Dedifferentiated amniotic fluid mesenchymal stem cell (primary cell): ENCODE results near the gene ZFC3H1.

Source experiments
- DNase-seq: peaks from one replicate; pipeline ENCODE4 v3.0.0-alpha.2; 2016; ENCODE audit errors: extremely low spot score

Gene ZFC3H1

DNA sequence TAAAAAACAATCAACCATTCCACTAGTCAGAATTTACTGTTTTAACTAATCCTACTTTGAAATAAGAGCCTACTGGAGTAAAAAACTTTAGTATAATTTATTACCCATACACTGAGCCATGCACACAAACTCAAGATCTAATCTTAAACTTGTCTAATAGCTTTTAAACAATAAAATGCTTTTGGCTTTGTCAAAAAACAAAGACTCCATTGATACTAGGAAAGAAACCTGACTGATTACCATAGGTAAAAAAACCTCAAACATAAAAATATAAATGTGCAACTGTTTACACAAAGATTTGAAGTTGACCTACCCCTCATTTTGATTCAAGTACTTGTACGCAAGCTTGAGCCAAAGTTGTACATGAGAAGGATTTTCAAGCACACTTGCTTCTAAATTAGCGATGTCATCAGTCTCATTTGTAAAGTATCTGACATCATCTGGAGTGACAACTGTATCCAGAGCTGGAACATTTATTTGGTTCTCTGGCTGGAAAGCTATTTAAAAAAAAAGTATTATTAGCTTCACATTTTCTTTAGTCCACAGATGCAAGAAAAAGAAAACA is 36.1 kb downstream of the ZFC3H1 start:
- no peak for DNase-seq

GRCh38 chr12:71626768-71627167 is 36.9 kb downstream of the ZFC3H1 start:
- DNase-seq: no peak

DNA sequence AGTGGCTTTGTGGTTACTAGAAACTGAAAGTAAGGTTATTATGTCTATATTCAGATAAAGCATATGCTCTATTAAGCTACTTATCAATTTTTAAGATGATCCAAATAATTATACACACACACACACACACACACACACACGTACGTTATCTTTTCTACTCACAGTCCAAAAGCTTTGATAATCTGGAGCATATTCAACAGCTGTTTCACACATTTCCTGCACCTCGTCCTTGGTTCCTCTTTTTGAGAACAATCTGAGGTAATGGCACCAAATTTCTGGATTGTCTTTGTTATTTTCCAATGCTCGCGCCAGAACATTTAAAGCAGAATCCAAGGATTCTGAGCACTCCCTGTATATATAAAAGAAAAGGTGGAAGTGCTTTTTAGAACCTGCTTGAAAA is 37.5 kb downstream of the ZFC3H1 start:
- no peak for DNase-seq

- no peak for DNase-seq
These were observed 38.2 kb downstream of the ZFC3H1 start for GRCh38 chr12:71625476-71625875.

DNA sequence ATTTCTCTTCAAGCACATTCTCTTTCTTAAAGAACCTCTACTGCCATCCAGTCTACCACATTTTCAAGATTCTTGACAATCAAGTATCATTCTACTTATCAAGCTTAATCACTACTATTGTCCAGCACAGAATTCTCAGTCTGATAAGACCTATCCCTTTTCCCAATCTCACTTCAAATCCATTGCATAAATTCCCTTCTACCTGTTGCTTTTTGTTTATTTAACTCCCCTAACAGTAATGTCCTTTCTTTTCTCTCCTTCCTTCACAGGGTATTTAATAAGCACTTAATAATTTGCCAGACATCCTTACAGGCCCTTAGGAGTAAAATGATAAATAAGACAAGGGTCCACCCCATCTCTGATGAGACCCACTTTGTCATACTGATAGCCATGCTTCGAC is 41.7 kb downstream of the ZFC3H1 start:
- no peak for DNase-seq

DNA sequence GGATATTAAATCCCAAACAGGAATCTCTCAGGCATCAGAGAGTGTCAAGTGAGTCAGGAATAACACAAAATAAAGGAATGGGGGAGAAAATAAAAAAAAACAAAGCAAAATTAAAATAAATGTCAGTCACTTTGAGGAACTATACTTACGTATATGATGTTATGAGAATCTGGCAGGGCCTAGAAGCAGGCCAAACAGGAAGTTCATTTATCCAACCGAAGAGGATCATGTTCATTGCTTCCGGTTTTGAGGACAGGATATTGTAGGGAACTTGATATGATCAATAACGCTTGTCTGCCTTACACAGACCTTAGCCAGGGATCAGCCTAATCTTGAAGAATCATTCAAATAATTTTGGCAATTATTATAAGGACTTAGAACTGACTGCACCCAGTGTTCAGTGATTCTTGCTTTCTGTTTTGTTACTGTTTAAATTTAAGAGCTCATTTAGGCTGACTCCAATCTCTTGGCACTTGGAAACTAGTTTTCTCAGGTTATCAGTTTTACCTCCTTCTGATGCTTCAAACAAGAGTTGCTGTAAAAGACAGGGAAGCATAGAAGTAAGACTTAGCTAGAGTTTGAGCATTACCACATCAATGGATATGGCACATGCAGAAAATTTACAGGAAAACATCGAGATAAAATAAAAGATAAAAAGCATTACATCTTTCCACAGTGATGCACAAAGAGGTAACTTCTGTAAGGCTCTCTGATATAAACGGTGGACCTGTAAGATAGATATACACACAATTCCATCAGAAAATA is 53.4 kb downstream of the ZFC3H1 start:
- no peak for DNase-seq

DNA sequence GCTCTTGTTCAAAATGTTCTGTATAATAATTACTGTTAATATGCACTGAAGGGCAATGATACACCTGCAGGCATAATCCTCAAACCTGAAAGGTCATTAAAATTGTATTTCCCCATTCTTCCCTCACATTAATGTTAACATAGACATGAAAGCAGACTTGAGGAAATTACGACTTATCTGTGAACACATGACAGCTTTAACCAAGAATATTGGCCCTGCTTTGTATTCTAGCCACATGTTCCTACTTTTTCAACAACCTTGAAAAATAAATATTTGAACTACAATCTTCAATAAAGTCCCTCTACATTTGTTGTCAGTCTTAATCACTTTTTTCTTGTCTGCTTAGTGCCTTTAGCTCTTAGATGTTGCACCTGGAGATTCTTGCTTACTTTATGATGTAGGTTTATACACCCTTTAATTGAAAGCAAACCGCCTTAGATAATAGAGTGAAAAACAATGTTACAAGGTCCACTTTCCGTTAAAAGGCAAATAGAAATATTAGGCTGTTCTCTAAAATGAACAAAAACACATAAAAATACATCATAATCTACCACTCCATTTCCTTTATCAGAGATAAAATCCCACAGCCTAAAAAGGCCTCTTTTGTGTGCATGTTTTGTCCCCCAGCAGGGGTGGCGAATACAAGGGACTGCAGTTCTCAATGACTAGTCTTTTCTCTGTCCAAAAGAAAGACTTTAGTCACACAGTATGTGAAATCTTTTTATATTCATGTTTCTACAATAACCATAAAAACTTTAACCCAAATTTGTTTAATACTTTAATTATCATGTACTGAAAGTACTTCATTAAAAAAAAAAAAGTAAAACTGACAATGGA is 55.9 kb downstream of the ZFC3H1 start:
- no peak for DNase-seq

DNA sequence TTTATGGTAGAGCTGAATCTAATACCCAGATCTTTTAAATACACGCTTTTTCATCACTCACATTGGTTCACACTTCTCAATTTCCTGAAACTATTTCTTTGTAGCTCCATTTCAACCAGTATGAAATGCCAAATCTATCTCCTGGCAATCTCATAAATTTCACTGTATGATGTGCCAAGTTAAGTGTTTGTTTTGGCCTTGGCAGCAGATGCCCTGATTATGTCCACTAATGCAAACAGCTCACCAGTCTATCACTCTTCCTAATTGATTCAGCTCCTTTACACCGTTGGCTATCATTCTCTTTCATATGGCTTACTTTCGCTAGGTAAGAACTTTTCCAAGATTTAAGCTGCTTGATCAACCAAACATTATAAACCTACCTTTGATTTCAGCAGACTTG is 58.6 kb downstream of the ZFC3H1 start:
- no peak for DNase-seq

- DNase-seq: no peak
These were observed 60.7 kb downstream of the ZFC3H1 start for GRCh38 chr12:71602761-71603577.

DNA sequence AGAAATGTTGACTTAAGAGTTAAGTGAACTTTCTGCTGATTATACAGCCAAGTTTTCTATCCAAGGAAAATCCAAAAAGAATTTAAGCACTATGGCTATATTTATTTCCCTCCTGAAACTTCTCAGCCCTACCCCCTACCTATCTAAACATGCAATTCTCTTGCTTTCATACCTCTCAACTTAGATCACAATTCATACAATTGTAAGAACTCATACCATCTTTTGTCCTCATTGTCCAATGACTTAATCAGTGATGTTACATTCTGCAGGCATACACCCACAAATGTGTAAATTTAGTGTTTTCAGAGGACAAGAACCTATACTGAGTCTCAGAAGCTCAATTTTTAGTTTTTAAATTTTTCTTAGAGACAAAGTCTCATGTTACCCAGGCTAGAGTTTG is 62.1 kb downstream of the ZFC3H1 start:
- DNase-seq: no peak

DNA sequence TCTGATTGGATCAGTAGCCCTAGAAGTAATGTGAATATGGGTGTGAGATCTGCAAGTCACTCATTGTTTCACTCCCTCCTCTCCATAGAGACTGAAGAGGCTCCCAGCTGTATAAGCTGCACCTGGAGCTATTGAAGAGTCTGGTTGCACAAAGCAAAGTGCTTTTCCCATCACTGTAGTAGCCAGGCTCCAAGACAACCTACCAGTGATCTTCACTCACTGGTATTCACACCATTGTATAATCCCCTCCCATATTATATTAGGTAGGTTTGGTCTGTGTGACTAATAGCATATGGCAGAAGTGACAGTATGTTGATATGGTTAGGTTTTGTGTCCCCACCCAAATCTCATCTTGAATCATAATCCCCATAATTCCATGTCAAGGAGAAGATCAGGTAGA is 64.4 kb downstream of the ZFC3H1 start:
- DNase-seq: no peak

GRCh38 chr12:71594214-71594948 is 69.3 kb downstream of the ZFC3H1 start:
- no peak for DNase-seq

DNA sequence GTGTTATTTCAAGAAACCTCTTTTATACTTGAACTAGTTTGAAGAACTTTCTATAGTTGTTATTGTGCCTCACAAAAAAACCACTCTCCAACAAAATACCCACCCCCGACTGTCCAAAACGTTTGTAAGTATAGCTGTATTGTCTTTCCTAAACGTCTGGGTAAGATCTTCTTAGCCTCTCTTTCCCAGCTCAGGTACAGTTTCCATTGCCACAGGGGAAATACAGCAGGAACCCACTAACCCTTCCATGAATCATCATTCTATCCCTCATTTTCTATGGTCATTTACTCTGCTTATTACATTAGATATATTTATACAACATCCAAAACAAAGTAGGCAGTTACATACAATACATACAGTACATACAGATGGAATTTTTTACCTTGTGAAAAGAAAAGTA is 70.8 kb downstream of the ZFC3H1 start:
- DNase-seq: no peak

GRCh38 chr12:71591601-71592000 is 72.0 kb downstream of the ZFC3H1 start:
- no peak for DNase-seq

- DNase-seq: peak; percentile 61
These were observed 74.2 kb downstream of the ZFC3H1 start for GRCh38 chr12:71589478-71589881.

- no peak for DNase-seq
These were observed 76.6 kb downstream of the ZFC3H1 start for GRCh38 chr12:71587012-71587411.

DNA sequence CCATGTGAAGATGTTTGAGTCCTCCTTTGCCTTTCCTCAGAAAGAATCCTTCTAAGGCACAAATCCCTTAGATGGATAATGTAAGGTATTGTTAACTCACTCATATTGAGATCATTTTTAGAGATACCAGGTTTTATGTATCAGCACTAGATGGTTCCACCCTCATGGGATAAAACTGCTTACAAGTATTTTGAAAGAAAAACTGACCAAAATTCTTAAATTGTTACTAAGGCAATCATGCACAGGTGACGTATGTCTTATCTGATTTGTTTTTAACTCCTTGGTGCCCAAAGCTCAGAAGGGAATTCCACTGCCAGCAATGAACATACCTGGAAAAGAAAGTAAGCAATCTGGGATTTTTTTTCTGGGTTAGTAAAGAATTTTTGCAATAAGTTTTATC is 78.4 kb downstream of the ZFC3H1 start:
- DNase-seq: no peak

GRCh38 chr12:71584356-71584755 is 79.3 kb downstream of the ZFC3H1 start:
- no peak for DNase-seq

- DNase-seq: no peak
These were observed 80.7 kb downstream of the ZFC3H1 start for GRCh38 chr12:71582925-71583324.

GRCh38 chr12:71581206-71581605 is 82.4 kb downstream of the ZFC3H1 start:
- DNase-seq: no peak

DNA sequence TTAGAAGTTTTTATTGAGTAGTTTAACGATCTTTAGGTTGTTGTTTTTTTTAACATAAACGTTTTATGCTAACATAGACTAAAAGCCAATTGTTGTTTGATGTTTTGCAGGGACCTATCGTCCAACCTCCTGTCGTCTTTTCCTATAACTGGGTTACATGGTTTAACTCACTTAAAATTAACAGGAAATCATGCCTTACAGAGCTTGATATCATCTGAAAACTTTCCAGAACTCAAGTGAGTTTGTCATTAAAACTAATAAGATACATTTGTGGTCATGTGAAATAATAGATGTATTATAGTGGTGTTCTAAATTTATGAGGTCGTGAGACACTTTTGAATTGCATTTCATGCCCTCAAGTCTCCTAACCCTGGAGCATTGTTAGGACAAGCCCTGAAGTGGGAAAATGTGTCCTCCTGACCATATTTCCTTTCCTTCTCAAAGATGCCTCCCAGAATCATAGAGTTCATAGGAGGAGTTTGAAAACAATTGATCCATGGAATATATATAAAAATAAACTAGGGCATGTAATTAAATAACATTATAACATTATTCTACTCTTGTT is 84.9 kb downstream of the ZFC3H1 start:
- no peak for DNase-seq
